ENCODE results near the gene MEGF11.

MEGF11 gene

GRCh38 chr15:66214246-66214645 is 39.3 kb downstream of the MEGF11 start:
- DNase-seq = no peak

DNA sequence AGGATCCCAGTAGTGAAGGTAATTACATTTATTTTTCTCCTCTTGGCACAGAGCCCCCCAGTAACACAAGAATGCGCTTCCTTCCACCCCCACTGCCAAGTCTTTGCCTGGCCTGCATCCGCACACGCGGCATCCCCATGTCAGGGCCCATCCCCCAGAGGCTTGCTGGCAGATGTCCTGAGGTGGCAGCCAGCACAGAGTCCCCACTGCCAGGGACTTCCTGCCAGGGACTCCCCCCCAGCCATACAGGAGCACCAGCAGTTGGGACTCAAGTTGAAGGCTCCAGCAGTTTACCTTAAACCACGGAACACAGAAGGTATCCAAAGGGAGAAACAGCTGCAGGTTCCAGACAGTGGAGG is 41.0 kb downstream of the MEGF11 start:
- DNase-seq = no peak

DNA sequence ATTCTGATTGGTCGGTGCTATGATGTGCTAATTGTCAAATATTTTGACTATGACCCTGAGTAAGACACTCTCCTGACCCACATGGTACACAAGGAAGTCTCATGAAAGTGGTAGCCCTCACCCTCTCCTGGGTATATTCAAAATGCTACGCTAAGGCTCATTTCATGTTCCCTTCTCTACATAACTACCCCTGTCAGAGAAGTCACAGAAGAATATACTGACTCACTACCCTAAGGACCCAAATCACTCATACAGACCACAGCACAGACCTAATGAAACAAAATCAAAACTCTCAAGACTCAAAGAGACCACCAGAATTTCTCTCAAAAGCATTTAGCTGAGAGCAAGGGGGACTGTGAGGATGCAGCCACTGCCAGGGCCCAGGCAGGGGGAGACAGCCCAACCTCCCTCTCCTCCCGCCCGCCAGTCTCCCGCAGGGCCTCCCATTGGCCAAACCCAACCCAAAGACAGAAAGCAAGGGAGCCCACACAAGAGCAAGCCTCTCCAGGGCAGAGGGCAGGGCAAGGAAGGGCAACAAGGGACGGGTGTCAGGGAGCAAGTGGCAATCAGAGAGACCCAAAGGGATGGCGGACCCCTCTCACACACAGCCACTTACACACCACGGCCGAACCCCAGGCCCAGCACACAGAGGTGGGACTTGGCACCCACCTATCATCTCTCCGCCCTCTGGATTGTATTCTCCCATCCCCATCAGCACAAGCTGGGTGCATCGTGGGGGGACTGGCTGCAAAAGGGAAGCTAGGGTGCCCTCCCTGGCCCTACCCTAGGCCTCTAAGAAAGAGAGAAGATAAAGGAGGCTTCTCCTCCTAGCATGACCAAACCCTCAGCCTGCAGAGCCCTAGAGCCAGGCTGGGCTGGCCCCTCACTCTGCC is 41.6 kb downstream of the MEGF11 start:
- DNase-seq = no peak

DNA sequence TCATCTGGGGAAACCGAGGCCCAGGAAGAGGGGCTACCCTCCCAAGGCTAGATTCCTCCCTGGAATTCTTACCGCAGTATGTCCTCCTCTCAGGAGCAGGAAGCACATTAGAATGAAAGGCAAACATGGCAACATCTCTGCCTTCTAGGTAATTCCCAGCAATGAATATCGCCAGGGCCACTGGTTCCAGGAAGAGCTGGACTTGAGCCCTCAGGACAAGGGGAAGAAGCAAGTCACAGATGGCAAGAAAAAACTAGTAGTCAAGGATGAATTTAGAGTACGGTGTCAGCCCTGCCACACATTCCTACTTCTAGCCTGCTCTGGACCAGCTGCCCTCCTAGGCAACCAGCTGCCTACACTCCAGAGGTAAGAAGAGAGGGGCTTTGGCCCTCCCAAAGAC is 42.9 kb downstream of the MEGF11 start:
- DNase-seq = no peak

DNA sequence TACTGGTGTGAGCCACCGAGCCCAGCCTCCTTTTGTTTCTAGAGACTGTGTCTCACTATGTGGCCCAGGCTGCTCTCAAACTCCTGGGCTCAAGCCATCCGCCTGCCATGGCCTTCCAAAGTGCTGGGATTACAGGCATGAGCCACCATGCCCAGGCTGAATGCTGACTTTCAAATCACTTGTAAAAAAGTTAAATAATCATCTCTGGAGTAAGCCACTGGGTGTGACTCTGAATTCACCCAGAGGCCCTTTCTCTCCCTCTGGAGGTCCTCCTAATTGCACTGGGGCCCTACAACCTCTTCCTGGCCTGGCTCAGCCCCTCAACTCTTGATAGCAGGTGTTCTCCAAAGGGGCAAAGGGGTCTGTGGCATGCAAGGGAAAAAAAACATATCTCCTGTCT is 54.8 kb downstream of the MEGF11 start:
- no peak for DNase-seq

- DNase-seq = peak; percentile 10
Measured at GRCh38 chr15:66196602-66197001, 56.9 kb downstream of the MEGF11 start.

DNA sequence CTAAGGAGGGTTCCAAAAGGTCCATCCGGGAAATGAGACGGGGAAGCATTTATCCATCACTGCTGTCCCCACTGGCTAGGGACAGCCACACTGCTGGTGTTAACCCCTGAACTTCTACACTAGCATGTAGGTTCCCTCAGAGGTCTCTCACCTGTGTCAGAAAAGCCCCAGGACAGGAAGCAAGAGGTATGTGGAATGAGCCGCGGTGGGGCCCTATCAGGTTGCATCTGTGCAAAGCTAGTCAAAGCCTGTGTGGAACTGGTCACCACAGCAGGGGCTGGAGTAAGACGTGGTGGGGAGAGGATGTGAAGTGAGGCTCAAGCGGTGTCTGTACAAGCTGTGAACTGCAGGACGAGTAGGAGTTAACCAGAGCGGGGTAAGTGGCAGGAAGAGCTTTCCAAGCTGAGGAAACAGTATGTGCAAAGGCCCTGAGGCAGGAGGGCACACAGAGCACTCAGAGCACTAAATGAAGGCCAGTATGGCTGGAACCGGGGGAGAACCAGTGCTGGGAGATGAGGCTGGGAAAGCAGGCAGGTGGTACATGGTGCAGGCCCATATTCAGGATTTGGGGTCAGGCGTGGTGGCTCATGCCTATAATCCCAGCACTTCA is 57.8 kb downstream of the MEGF11 start:
- DNase-seq = no peak

DNA sequence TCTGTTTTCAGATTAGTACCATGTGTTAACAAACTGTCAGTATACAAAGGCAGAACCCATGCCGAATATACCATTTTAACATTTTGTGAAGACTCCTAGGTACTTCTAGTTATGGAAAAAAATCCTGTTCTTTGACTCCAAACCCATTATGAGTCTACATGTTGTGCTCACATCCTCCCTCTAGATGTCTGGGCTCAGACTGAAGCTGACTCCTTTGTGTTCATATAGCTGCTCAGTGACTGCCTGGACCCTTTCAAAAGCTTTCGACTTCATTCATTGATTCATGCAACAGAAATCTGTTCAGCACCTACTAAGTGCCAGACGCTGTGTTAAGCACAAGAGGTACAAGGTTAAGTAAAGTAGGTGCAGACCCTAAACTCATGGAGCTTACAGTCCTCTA is 60.5 kb downstream of the MEGF11 start:
- DNase-seq = no peak

DNA sequence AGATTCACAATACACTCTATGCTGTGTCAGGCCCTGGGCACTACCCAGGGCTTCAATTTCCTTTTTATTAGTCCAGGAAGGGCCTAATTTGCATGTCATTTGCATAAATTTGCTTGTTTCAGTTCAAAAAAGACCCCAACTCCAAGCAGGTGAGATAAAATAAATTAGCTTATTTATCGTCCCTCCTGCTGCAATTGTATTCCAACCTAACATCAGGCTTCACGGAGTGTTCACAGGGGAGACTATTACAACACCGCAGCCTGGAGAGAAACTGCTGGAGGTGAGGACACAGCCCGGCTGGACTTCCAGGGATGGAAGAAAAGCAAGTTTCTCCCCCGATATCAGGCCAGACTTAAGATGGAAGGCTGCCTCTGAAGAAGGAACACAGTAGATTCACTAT is 62.8 kb downstream of the MEGF11 start:
- DNase-seq = no peak

DNA sequence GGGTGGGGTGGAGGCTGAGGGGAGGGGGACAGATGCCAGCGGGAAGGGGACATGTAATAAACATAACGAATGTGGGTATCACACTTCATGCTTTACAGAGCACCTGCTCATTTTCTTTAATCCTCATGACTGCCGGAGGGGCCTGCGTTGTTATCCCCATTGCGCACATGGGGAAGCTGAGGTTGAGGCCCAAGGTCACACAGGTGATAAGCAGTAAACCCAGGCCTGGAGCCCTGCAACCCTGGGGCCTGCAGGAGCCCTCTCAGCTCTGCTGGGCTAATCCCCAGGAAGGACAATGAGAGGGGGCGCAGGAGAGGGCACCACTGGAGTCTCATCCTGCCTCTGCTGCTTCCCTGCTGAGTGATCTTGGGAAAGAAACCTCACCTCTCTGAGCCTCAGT is 64.3 kb downstream of the MEGF11 start:
- no peak for DNase-seq

DNA sequence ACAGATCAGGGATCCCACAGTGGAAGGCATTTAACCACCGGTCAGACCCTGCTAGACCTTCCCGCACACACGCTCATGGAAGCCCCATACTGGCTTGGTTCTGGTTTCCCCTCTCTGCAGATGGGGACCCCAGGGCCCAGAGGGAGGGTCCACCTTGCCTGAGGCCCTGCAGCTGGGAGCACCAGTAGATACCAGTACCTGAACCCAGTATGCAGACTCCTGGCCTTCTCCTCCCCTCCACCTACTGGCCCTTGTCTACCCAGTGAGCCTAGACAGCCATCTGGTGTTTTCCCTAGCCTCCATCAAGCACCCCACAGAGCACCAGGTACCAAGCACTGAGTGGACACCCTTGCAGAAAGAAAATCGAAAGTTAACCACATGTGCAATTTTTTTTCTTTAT is 65.1 kb downstream of the MEGF11 start:
- no peak for DNase-seq

DNA sequence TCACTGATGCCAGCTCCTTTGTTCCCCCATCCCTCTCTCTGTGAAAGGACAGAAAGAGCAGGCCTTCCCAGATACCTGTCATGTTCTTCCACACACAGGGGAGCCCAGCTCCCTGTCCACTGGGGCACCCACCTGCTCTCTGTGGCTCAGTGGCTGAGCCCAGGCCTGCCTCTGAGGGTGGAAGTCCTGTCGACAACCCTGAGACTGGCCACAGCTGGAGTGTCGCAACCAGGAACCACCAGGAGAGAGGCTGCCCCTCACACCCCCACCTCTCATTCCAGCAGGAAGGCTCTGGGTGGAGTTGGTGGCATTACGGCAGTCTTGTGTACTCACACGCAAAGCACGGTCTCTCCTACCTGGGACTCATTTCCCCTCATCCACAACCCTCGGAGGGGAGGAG is 66.3 kb downstream of the MEGF11 start:
- DNase-seq = no peak

GRCh38 chr15:66186049-66186825 is 67.3 kb downstream of the MEGF11 start:
- DNase-seq = no peak

DNA sequence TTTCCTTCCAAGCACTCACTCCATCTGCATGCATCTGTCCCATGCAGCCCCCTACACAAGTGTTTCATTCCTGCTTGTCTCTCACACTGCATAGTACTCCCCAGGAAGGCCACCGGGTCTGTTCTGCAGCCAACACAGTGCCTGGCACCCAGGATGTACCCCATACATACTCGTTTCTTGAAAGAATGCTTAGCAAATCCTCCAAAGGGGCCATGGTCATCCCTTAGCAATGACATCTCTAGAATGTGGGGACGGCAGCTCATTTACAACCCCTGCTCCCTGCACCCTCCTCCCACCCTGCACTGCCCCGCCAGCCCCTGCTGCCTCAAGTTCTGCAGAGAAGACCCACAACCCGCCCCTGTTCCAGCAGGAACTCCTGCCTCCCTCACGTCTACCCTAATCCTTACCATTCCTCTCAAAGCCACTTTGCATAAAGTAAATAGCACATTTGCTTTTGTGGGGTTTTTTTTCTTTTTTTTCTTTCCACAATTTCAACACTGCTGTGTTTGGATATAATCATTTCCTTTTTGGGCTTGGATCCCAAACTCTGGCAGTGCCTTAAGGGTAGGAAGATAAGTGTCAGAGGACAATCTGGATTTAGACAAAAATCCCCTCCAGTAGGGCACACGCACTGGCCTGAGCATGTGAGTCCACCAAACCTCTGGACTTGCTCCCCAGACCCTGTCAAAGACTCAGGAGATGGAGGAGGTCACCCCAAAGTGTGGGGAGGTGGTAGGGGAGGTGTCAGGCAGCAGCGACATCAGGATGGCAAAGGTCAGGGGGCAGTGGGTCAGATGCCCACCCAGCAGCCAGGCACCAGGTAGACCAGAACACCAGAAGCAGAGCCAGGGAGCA is 68.4 kb downstream of the MEGF11 start:
- DNase-seq = no peak

- DNase-seq = no peak
Measured at GRCh38 chr15:66184492-66184891, 69.1 kb downstream of the MEGF11 start.

GRCh38 chr15:66180531-66181097 is 72.9 kb downstream of the MEGF11 start:
- no peak for DNase-seq

DNA sequence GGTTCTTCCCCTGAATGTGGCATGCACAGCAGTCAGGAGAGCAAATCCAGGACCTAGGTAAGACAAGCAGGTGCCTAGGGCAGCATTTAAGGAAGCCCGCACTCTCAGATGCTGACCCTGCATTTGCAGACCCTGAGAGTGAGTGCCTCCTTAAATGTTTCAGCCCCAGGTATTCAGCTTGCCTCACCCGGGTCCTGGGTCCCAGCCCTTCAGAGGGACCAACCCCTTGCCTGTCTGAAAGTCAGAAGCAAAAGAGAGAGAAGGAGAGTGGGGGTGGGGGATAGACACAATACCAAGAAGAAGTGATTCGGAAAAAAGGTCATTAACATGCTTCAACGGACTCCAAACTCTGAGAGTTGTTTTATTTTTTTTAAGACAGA is 75.0 kb downstream of the MEGF11 start:
- DNase-seq = no peak

DNA sequence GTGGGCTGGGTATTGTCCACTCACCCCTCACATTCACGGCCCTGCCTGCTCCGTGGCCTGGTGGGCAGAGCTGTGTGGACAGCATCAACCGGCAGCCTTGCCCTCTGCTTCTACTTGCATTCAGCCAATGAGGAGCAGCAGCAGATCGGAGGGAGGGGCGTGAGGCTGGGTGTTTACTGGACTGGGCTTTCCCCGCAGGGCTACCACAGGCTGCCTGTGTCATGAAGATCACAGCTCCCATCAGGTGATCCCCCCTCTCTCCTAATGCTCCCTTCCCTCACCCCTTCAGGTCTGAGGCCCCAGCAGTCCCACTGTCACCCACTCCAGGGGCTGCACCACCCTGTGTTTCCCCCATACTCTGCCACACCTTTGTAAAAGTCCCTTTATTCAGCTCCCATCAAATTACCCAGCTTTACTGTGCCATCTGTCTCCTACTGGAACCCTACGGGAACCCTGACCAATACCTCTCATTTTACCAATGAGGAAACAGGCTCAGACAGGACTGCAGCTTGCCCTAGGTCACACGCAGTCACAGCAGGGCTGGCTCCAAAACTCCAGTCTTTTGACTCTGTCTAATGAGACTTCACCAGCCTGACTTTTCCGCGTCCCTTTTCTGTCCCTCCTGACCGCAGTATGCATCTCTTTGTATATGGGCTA is 81.1 kb downstream of the MEGF11 start:
- DNase-seq = no peak

DNA sequence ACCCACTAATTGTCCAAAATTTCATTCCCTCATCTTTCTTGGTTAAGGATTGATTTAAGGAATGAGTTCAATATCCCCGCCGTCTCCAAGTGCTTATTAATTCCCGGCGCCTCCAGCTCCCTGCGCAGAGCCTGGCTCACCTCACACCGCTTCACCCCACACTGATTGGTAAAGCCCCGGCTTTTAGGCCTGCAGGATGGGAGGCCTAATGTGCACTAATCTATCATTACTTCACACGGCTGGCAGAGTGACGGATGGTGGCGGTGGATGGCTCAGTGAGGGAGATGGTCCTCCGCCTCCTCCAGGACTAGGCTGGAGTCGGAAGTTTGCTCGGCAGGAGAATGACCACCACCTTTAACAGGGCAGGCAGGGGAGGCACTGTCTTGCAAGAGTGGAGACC is 81.7 kb downstream of the MEGF11 start:
- no peak for DNase-seq

- no peak for DNase-seq
Measured at GRCh38 chr15:66170716-66171115, 82.8 kb downstream of the MEGF11 start.

- no peak for DNase-seq
Measured at GRCh38 chr15:66170042-66170441, 83.5 kb downstream of the MEGF11 start.

- no peak for DNase-seq
Measured at GRCh38 chr15:66169625-66170024, 83.9 kb downstream of the MEGF11 start.
